C4-2B (cell line): ENCODE results near the gene MYO6.

Experiments used
- CTCF ChIP-seq: fragments of 450-650 bp; conservative IDR thresholded peaks from 2 replicates; pipeline ENCODE4 v1.5.1; 2017; ENCODE audit warnings: mild to moderate bottlenecking
- ZFX ChIP-seq: fragments of 450-650 bp; IDR thresholded peaks from 2 replicates; pipeline ENCODE4 v1.6.1; 2017

GRCh38 chr6:75812560-75812959 lies 63.5 kb downstream of the MYO6 start:
- TF ChIP-seq CTCF (no peak), ZFX (no peak)
